A375 (cell line): ENCODE results near the gene POU2AF2. TPM values are rescaled to one million over a fixed set of nuclear protein-coding genes. Genes with fewer than 3 reads are reported as not detected.

ENCODE experiments used
- total RNA-seq: library from RNA; depleted of rRNA; stranded (reverse); fragments of >200 nt; shearing (Covaris generic); gene quantifications from 2 replicates; pipeline ENCODE4 v1.2.3, GENCODE V29; 2014; rRNA removed

Gene POU2AF2
- not detected in 2 replicates for total RNA-seq

GRCh38 chr11:111245425-111245824 is at the start of gene POU2AF2:
Gene POU2AF2 (plus strand): TSS chr11:111245725. CDS start chr11:111245854, 129 bp downstream.

GRCh38 chr11:111298413-111299100 is 53.0 kb downstream of the POU2AF2 start, which contains the start of gene POU2AF3:
Gene POU2AF3 (plus strand): TSS chr11:111298546. CDS start chr11:111298582, 36 bp downstream.

Other genes with a start within 250 kb of the POU2AF2 start
- not detected in 2 replicates for gene POU2AF3, start 52.8 kb downstream of the POU2AF2 start, total RNA-seq
- not detected in 2 replicates for gene POU2AF1, start 133.6 kb downstream of the POU2AF2 start, total RNA-seq